SK-N-SH treated with all-trans-retinoic acid at 6 μM for 48 hours (cell line): ENCODE results near the gene KIAA0825.

Source experiments
- ARNTL ChIP-seq: fragments of 450-650 bp; formaldehyde crosslinking; IDR thresholded peaks from 2 replicates; pipeline ENCODE4 v1.5.0; 2020; ENCODE audit warnings: low read depth, mild to moderate bottlenecking, moderate library complexity, borderline replicate concordance
- GLIS3 ChIP-seq: fragments of 250-450 bp; sonication (Bioruptor Pico); IDR thresholded peaks from 2 replicates; pipeline ENCODE4 v1.5.0; 2020; ENCODE audit warnings: mild to moderate bottlenecking, moderate library complexity
- OSR1 ChIP-seq: fragments of 250-450 bp; sonication (Bioruptor Pico); IDR thresholded peaks from 2 replicates; pipeline ENCODE4 v1.8.0; 2022; ENCODE audit warnings: moderate library complexity, mild to moderate bottlenecking, inconsistent platforms
- TCF4 ChIP-seq: fragments of 250-450 bp; sonication (Bioruptor Pico); IDR thresholded peaks from 2 replicates; pipeline ENCODE4 v1.8.0; 2021; ENCODE audit warnings: mild to moderate bottlenecking, moderate library complexity, borderline replicate concordance
- TOX ChIP-seq: fragments of 250-450 bp; sonication (Bioruptor Pico); IDR thresholded peaks from 2 replicates; pipeline ENCODE4 v1.8.0; 2021; ENCODE audit warnings: mild to moderate bottlenecking, moderate library complexity, borderline replicate concordance
- ZC3H10 ChIP-seq: fragments of 250-450 bp; sonication (Bioruptor Pico); IDR thresholded peaks from 2 replicates; pipeline ENCODE4 v1.5.1; 2021; ENCODE audit warnings: mild to moderate bottlenecking, moderate library complexity
- ZFP3 ChIP-seq: fragments of 250-450 bp; sonication (Bioruptor Pico); IDR thresholded peaks from 2 replicates; pipeline ENCODE4 v1.5.0; 2020; ENCODE audit warnings: mild to moderate bottlenecking, moderate library complexity
- TF ChIP-seq, protein P1 (sequence below): fragments of 250-450 bp; sonication (Bioruptor Pico); IDR thresholded peaks from 2 replicates; pipeline ENCODE4 v1.5.1; 2021; ENCODE audit warnings: mild to moderate bottlenecking, moderate library complexity

DNA sequence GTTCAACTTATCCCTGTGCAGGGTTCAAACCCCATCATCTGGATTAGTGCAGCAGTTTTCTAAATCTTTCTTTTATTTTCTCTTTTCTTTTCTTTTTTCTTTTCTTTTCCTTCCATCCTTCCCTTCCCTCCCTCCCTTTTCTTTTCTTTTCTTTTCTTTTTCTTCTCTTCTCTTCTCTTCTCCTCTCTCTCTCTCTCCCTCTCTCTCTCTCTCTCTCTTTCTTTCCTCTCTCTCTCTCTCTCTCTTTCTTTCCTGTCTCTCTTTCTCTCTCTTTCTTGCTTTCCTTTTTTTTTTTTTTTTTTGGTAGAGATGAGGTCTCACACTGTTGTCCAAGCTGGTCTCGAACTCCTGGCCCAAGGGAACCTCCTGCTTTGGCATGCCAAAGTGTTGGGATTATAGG, 53.6 kb downstream of the KIAA0825 start:
- TF ChIP-seq, protein P1, sequence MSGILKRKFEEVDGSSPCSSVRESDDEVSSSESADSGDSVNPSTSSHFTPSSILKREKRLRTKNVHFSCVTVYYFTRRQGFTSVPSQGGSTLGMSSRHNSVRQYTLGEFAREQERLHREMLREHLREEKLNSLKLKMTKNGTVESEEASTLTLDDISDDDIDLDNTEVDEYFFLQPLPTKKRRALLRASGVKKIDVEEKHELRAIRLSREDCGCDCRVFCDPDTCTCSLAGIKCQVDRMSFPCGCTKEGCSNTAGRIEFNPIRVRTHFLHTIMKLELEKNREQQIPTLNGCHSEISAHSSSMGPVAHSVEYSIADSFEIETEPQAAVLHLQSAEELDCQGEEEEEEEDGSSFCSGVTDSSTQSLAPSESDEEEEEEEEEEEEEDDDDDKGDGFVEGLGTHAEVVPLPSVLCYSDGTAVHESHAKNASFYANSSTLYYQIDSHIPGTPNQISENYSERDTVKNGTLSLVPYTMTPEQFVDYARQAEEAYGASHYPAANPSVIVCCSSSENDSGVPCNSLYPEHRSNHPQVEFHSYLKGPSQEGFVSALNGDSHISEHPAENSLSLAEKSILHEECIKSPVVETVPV: no peak
- TF ChIP-seq TCF4 (no peak), ZC3H10 (CRISPR knock-in tag) (no peak), OSR1 (no peak), TOX (CRISPR knock-in tag) (no peak), ARNTL (CRISPR knock-in tag) (no peak), GLIS3 (no peak), ZFP3 (CRISPR knock-in tag) (no peak)
